SK-N-SH treated with all-trans-retinoic acid at 6 μM for 48 hours (cell line): ENCODE results near the gene ANKRD11.
"Not testable (repeated sequence)": the region's sequence is repeated elsewhere in the genome, so short reads cannot be mapped to it uniquely, and the experiment has no call there.

ENCODE experiments used
- GLIS3 ChIP-seq: fragments of 250-450 bp; sonication (Bioruptor Pico); IDR thresholded peaks from 2 replicates; pipeline ENCODE4 v1.5.0; 2020; ENCODE audit warnings: mild to moderate bottlenecking, moderate library complexity
- PATZ1 ChIP-seq: fragments of 250-450 bp; sonication (Bioruptor Pico); IDR thresholded peaks from 2 replicates; pipeline ENCODE4 v1.8.0; 2020; ENCODE audit warnings: mild to moderate bottlenecking, moderate library complexity, borderline replicate concordance
- ZNF70 ChIP-seq: fragments of 450-650 bp; formaldehyde crosslinking; IDR thresholded peaks from 2 replicates; pipeline ENCODE4 v1.5.0; 2020; ENCODE audit warnings: mild to moderate bottlenecking, moderate library complexity

GRCh38 chr16:89428605-89429004 is 61.8 kb downstream of the ANKRD11 start:
- TF ChIP-seq ZNF70; GLIS3 (CRISPR knock-in tag); PATZ1 (CRISPR knock-in tag): not testable (repeated sequence)
